ENCODE results near the gene OR13J1.
A peak's percentile ranks its signal among the peaks of the same experiment; 100 is the strongest.
"Not testable (repeated sequence)": the region's sequence is repeated elsewhere in the genome, so short reads cannot be mapped to it uniquely, and the experiment has no call there.

Gene OR13J1, protein sequence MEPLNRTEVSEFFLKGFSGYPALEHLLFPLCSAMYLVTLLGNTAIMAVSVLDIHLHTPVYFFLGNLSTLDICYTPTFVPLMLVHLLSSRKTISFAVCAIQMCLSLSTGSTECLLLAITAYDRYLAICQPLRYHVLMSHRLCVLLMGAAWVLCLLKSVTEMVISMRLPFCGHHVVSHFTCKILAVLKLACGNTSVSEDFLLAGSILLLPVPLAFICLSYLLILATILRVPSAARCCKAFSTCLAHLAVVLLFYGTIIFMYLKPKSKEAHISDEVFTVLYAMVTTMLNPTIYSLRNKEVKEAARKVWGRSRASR

GRCh38 chr9:35870351-35870923 lies at the start of gene OR13J1:
Gene OR13J1 (minus strand): TSS chr9:35870401. CDS start chr9:35870401, 0 bp downstream.
- DNase-seq: no peak

DNA sequence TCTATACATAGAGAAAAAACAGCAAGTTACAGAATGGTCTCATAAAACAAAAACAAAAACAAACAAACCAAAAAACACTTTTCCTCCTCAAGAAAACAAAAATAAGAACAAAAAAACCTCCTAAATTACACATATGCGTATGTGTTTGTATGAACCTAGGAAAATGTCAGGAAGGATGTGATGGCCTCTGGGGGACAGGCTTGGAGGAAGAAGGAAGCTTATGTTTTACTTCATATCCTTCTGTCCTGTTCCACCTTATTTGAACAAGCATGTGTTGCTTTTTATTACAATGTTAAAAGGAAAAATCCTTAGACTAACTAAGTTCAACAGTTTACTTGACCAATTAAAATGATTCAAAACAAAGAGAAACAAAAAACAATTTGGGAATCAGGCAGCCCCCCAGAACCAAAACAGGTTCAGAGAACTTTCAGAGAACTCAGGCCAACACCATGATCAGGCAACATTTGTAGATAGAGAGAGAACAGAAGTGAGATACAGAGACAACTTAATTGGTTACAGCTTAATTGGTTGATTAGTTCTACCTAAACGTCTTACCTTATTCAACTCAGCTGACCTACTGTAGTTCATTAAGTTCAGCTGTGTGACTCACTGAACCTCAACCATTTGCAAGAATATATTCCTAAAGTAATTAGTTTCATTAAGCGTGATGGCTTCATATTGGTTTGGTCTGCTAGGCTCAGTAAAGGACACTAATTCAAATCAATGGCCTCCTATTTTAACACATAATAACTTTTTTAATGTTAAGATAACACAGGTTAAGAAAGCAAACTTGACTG lies 49.2 kb upstream of the OR13J1 start:
- DNase-seq: no peak

- no peak for DNase-seq
Measured at GRCh38 chr9:35918780-35919179, 48.6 kb upstream of the OR13J1 start.

GRCh38 chr9:35917261-35917660 lies 47.1 kb upstream of the OR13J1 start:
- no peak for DNase-seq

GRCh38 chr9:35915681-35916294 lies 45.6 kb upstream of the OR13J1 start:
- DNase-seq: no peak

- DNase-seq: no peak
Measured at GRCh38 chr9:35914301-35914807, 44.2 kb upstream of the OR13J1 start.

DNA sequence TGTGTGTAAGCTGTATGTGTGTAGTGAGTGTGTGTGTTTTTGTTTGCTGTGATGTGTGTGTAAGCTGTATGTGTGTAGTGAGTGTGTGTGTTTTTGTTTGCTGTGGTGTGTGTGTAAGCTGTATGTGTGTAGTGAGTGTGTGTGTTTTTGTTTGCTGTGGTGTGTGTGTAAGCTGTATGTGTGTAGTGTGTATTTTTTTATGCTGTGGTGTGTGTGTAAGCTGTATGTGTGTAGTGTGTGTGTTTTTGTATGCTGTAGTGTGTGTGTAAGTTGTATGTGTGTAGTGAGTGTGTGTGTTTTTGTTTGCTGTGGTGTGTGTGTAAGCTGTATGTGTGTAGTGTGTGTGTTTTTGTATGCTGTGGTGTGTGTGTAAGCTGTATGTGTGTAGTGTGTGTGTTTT lies 43.2 kb upstream of the OR13J1 start:
- DNase-seq: not testable (repeated sequence)

- DNase-seq: no peak
Measured at GRCh38 chr9:35912791-35913400, 42.7 kb upstream of the OR13J1 start.

GRCh38 chr9:35911690-35912089 lies 41.5 kb upstream of the OR13J1 start:
- DNase-seq: no peak

GRCh38 chr9:35910613-35911359 lies 40.6 kb upstream of the OR13J1 start:
- peak; percentile 72 for DNase-seq

- DNase-seq: no peak
Measured at GRCh38 chr9:35909687-35910612, 39.7 kb upstream of the OR13J1 start.

GRCh38 chr9:35909274-35909673 lies 39.1 kb upstream of the OR13J1 start, which contains the start of gene SPAAR:
Gene SPAAR (plus strand): TSS chr9:35909490. CDS start chr9:35910464, 974 bp downstream.
- no peak for DNase-seq

DNA sequence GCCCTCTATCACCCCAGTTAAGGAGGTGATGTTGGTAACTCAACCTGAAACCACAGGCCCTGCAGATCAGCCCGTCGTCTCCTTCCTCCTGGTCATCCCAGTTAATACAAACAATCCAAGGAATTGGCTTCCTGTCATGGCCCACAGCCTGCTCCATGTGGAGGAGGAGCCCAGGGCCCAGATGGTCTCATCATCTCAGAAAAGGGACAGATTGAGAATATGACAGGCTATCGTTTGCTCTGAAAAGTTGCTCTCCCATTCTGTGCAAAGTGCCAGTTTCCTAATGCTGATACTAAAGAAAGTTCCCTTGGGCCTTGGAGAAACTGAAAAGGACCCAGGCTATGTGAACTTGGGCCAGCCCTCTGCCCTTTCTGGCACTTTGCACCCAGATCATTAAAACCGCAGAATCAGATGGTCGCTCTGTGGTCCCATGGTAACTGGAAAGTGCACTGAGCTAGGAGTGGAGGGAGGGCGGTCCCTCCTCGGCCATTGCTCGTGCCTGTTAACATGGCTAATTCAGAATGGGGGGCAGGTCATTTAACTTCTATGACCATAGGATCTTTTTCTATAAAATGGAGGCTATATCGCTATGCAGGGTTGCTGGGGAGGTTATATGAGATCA lies 38.4 kb upstream of the OR13J1 start:
- peak; percentile 80 for DNase-seq

DNA sequence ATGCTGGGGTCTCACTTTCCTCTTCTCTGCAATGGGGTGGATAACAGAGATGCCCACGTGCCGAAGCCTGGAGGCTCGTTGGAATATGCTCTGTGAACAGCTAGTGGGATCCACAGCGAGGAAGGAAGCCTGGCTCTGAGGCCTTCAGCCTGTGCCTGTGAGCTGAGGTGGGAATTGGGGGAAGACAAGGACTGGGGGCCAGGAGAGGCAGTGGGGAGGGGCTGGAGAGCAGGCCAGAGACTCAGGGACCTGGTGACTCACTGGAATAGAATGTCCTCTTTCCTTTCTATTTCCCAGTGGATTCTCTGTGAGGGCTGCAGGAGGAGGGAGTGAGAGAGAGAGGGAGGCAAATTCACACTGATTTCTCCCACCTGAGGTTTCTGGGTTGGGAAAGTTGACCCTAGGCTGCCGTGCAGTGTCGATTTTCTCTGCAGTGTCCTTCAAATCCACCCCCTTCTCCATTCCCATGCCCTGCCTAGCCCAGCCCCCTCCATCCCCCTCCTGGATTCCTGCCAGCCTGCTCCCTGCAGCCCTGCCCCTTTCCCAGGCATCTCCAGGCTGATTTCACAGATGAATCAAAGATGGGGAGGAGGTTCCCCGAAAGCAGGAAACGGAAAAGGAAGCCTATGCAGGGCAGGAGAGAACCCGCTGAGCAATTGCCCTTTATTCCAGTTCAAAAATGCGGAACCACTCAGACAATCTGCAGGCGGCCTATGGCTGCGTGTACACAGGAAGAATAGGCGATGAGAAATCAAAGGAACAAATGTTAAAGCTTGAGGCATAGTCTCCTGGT lies 37.7 kb upstream of the OR13J1 start:
- peak; percentile 75 for DNase-seq

DNA sequence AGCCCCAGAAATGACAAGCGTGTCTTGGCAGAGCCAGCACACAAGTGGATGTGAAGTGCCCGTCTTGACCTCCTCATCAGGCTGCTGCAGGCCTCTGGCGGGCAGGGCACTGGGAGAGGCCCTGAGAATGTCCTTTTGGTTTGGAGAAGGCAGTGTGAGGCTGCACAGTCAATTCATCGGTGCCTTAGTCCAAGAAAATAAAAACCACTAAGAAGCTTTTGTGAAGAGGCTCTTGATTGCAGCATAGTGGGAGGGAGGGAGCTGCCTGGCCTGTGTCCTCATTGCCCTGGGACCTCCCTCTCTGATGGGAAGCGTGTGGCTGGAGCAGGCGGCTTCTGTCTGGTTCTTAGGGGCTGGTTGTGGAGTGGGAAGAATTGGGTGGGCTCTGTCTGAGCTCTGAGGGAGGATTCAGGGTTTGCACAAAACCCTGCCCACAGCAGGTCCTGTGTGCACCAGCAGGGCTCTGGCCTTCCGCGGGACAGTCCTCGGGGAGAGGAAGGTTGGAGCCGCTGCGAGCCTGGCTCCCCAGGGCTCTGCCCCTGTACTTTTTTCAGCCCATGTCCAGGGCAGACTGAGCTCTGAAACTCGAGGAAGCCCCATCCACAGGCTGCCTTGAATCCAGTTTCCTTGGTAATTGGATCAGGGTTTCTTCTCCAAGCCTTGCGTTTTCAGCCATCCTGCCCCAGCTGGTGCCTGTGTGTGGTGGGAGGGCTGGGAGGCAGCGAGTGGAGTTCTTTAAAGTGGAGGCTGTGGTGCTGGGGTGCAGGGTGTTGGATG lies 36.9 kb upstream of the OR13J1 start:
- peak; percentile 39 for DNase-seq

DNA sequence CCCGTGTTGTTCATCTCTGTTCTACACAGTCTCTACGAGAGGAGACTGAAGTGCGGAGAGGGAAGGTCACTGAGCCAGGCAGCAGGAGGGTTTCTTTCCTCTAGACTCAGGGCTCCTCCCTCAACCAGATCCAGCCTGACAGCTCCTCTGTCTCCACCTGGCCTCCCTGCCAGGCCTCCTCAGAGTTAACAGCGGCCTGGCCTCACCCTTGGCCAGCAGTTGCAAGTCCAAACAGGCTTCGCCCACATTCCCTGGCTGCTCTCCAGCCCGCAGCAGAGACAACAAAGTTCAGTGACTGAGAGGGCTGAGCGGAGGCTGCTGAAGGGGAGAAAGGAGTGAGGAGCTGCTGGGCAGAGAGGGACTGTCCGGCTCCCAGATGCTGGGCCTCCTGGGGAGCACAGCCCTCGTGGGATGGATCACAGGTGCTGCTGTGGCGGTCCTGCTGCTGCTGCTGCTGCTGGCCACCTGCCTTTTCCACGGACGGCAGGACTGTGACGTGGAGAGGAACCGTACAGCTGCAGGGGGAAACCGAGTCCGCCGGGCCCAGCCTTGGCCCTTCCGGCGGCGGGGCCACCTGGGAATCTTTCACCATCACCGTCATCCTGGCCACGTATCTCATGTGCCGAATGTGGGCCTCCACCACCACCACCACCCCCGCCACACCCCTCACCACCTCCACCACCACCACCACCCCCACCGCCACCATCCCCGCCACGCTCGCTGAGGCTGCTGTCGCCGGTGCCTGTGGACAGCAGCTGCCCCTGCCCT lies 35.9 kb upstream of the OR13J1 start, which contains the start of gene HRCT1:
HRCT1 (plus strand) TSS at position 291 of the 768 bp plus-strand sequence; CDS start at position 377, 86 bp downstream.
- DNase-seq: peak; percentile 92

DNA sequence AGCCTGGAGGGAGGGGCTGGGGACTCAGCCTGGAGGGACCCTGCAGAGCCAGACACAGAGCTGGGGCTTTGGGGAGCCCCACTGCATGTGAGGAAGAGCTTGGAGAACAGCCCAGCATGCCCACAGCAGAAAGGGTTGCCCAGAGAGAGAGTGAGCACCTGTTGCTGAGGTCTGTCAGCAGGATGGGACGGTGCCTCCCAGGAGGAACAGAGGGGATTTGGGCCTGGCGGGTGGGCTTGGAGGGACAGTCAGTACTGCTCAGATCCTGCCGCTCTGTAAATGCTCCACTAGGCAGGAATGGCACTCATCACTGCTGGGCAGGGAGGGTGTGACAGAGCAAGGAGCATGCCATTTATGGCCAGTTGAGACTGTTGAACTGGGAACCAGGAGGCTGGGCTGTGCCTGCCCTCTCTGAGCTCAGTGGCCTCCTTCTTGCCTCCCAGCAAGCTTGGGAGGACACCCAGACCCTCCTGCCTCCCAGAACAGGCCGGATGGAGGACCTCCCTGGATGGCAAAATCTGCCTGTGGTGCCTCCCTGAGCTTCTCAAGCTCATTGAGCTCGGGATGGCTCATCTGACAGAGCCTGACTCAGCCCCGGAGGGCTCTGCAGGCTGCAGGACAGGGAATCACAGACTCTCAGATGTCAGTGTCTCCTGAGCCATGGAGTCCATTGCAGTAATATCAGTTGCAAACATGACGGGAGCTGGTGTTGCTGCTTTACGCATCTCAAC lies 35.0 kb upstream of the OR13J1 start:
- no peak for DNase-seq
